GM19395 (cell line): ENCODE data around the gene BTBD2.

Experiments
- ATAC-seq: cut with Tn5 transposase; IDR thresholded peaks from one replicate; pipeline ENCODE4 v1.9.1; 2021; ENCODE audit warnings: mild to moderate bottlenecking, moderate library complexity; ENCODE audit not compliant: unreplicated experiment

Gene BTBD2

GRCh38 chr19:1968279-1969175 is 47.0 kb downstream of the BTBD2 start:
- ATAC-seq, result no peak

GRCh38 chr19:1967087-1967608 is 48.4 kb downstream of the BTBD2 start:
- no peak for ATAC-seq

- no peak for ATAC-seq
Observed at GRCh38 chr19:1962674-1963073, 52.8 kb downstream of the BTBD2 start.

- ATAC-seq, result no peak
Observed at GRCh38 chr19:1961000-1961883, 54.3 kb downstream of the BTBD2 start.

GRCh38 chr19:1959928-1960589 is 55.5 kb downstream of the BTBD2 start:
- no peak for ATAC-seq

- ATAC-seq, result no peak
Observed at GRCh38 chr19:1957562-1958248, 57.8 kb downstream of the BTBD2 start.

GRCh38 chr19:1956868-1957492 is 58.5 kb downstream of the BTBD2 start:
- ATAC-seq, result no peak

- ATAC-seq, result no peak
Observed at GRCh38 chr19:1956122-1956494, 59.4 kb downstream of the BTBD2 start.

- no peak for ATAC-seq
Observed at GRCh38 chr19:1955171-1956121, 60.1 kb downstream of the BTBD2 start.

GRCh38 chr19:1954532-1954933 is 61.0 kb downstream of the BTBD2 start:
- ATAC-seq, result no peak

- ATAC-seq, result no peak
Observed at GRCh38 chr19:1953441-1954094, 61.9 kb downstream of the BTBD2 start.

- ATAC-seq, result no peak
Observed at GRCh38 chr19:1953037-1953436, 62.5 kb downstream of the BTBD2 start.

- ATAC-seq, result no peak
Observed at GRCh38 chr19:1952635-1953034, 62.9 kb downstream of the BTBD2 start.

- ATAC-seq, result no peak
Observed at GRCh38 chr19:1950640-1951039, 64.9 kb downstream of the BTBD2 start.

GRCh38 chr19:1949304-1950101 is 66.0 kb downstream of the BTBD2 start:
- no peak for ATAC-seq

- ATAC-seq, result no peak
Observed at GRCh38 chr19:1947651-1948209, 67.8 kb downstream of the BTBD2 start.

- no peak for ATAC-seq
Observed at GRCh38 chr19:1945899-1946298, 69.6 kb downstream of the BTBD2 start.
